ENCODE data around the gene SYNRG. TPM values are rescaled to one million over a fixed set of nuclear protein-coding genes. Genes with fewer than 3 reads are reported as not detected.

Gene SYNRG
- total RNA-seq, 2 donors from 2014 or later, result 28.9 to 34.1 TPM

GRCh38 chr17:37551788-37552187, 57.4 kb downstream of the SYNRG start:
- DNase-seq, result no peak
- TF ChIP-seq CTCF (IDR thresholded peaks at IDR 0.05), result no peak
- Histone ChIP-seq H3K27ac (no peak overlapping the region), H3K4me3 (no peak overlapping the region), H3K36me3 (no peaks in the 10 kb centered on the region), H3K9me3 (no peaks in the 10 kb centered on the region), H3K4me1 (no peaks in the 10 kb centered on the region), H3K27me3 (no peaks in the 10 kb centered on the region), H3K9ac (ENCODE audit: low read depth in 2 of 2, low read length in 2 of 2) (no peak overlapping the region)
- intact Hi-C loops (cut with DNase I), result no loop called here

- no peak for TF ChIP-seq CTCF (IDR thresholded peaks at IDR 0.05)
- Histone ChIP-seq H3K27me3 (no peaks in the 10 kb centered on the region), H3K27ac (no peak overlapping the region), H3K4me3 (no peak overlapping the region), H3K9ac (ENCODE audit: low read depth in 2 of 2, low read length in 2 of 2) (no peak overlapping the region), H3K36me3 (no peaks in the 10 kb centered on the region), H3K9me3 (no peaks in the 10 kb centered on the region), H3K4me1 (peaks cover 3% of the 10 kb centered on the region)
- intact Hi-C loops (cut with DNase I), result no loop called here
- DNase-seq, result no peak
These were observed 61.2 kb downstream of the SYNRG start for GRCh38 chr17:37547986-37548385.

- Histone ChIP-seq H3K27ac (no peak overlapping the region), H3K27me3 (no peaks in the 10 kb centered on the region), H3K36me3 (peaks cover 9% of the 10 kb centered on the region), H3K9me3 (no peaks in the 10 kb centered on the region), H3K4me3 (no peak overlapping the region), H3K9ac (ENCODE audit: low read depth in 2 of 2, low read length in 2 of 2) (no peak overlapping the region), H3K4me1 (peaks cover 3% of the 10 kb centered on the region)
- intact Hi-C loops (cut with DNase I), result no loop called here
- no peak for TF ChIP-seq CTCF (IDR thresholded peaks at IDR 0.05)
- DNase-seq, result no peak
These were observed 62.9 kb downstream of the SYNRG start for GRCh38 chr17:37546302-37546701.

GRCh38 chr17:37545486-37545885, 63.7 kb downstream of the SYNRG start:
- no peak for DNase-seq
- Histone ChIP-seq H3K4me3 (no peak overlapping the region), H3K9me3 (no peaks in the 10 kb centered on the region), H3K9ac (ENCODE audit: low read depth in 2 of 2, low read length in 2 of 2) (no peak overlapping the region), H3K27me3 (no peaks in the 10 kb centered on the region), H3K4me1 (peaks cover 3% of the 10 kb centered on the region), H3K36me3 (peaks cover 13% of the 10 kb centered on the region), H3K27ac (no peak overlapping the region)
- TF ChIP-seq CTCF (IDR thresholded peaks at IDR 0.05), result no peak
- intact Hi-C loops (cut with DNase I), result no loop called here

- no peaks in the 10 kb centered on the region for H3K27me3 ChIP-seq
- peaks cover 3% of the 10 kb centered on the region for H3K4me1 ChIP-seq
- no peak overlapping the region for H3K27ac ChIP-seq
- intact Hi-C loops (cut with DNase I), result no loop called here
- no peak for DNase-seq
- peaks cover 27% of the 10 kb centered on the region for H3K36me3 ChIP-seq
- H3K9me3 ChIP-seq, result no peaks in the 10 kb centered on the region
- no peak for TF ChIP-seq CTCF (IDR thresholded peaks at IDR 0.05)
- no peak overlapping the region for H3K4me3 ChIP-seq
- no peak overlapping the region for H3K9ac ChIP-seq (ENCODE audit: low read depth in 2 of 2, low read length in 2 of 2)
These were observed 65.6 kb downstream of the SYNRG start for GRCh38 chr17:37543637-37544052.
